Gastrocnemius medialis (tissue), 4 donors: Measurements from ENCODE around the gene ACTL7A.

ENCODE experiments used
- CTCF ChIP-seq, 5 experiments: fragments of 450-650 bp in 3 of 5; fragments of 200-600 bp in 2 of 5; sonication (generic) in 2 of 5; IDR thresholded peaks in 4 of 5; conservative IDR thresholded peaks in 1 of 5; 1 replicate in 4 of 5; 2 replicates in 1 of 5; pipeline ENCODE4 v1.5.1; 2016 to 2019; ENCODE audit warnings: antibody characterized with exemption in 5 of 5, mild to moderate bottlenecking in 3 of 5, moderate library complexity in 3 of 5
- POLR2A ChIP-seq, 2 donors: fragments of 450-650 bp; IDR thresholded peaks; one replicate each; pipeline ENCODE4 v1.6.1; 2017; ENCODE audit warnings: antibody characterized with exemption in 2 of 2, mild to moderate bottlenecking in 2 of 2, moderate library complexity in 2 of 2

GRCh38 chr9:108874058-108874788 is 12.2 kb downstream of the ACTL7A start:
- TF ChIP-seq POLR2A (IDR thresholded peaks at IDR 0.05) (no peak), CTCF (IDR thresholded peaks at IDR 0.05 in 4 of 5, conservative IDR thresholded peaks at IDR 0.05 in 1 of 5) (no peak)
